Midbrain (tissue), 1 donor: Measurements from ENCODE around the gene MGST2.

Experiments used
- DNase-seq: peaks from one replicate; lab custom pipeline; 2025; lab: John Stamatoyannopoulos, UW

Gene MGST2

DNA sequence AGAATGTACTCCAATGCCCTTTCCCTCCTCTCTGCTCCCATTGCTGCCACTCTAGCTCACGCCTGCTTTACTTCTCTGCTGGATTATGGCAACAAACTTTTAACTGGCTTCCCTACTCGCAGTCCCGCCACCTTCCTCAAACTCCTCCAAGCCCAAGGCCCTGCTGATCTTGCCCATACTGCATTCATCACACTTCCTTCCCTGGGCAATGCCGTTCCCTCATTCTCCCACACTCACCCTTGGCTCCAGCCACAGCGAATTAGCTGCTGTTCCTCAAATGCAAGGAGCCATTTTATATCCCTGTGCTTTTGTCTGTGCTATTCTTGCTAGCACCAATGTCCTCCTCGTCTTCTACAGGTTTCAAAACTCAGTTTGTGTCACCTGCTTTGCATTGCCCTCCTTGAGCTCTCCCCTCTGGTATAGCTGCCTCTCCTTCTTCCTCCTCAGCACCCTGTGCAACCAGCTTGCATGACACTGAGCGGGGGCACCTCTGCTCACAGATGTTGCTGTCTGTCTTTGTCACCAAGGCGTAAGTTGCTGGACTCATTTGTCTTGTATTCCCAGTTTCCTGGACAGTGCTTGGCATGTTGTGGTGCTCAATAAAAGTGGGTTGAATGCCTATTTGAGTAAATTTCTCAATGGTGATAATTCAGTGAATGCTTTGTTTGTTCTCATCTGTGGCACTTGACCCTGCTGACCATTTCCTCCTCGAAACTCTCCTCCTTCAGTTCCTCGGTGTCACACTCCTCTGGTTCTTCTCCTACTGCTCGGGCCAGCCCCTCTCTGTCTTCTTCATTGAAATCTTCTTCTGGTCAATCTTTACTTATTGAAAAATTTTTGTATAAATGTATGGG lies 22.4 kb upstream of the MGST2 start:
- DNase-seq, result no peak

DNA sequence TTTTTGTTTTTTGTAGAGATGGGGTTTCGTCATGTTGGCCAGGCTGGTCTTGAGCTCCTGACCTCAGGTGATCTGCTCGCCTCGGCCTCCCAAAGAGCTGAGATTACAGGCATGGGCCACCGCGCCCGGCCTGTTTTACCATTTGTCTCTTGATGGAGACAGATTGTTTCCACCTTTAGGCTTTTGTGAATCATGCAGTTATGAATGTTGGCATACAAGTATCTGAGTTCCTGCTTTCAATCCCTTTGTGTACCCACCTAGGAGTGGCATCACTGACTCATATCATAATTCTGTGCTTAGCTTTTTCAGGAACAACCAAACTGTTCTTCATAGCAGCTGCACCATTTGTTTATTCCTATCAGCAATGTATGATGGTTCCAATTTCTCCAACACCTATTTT lies 20.2 kb upstream of the MGST2 start:
- DNase-seq, result no peak

DNA sequence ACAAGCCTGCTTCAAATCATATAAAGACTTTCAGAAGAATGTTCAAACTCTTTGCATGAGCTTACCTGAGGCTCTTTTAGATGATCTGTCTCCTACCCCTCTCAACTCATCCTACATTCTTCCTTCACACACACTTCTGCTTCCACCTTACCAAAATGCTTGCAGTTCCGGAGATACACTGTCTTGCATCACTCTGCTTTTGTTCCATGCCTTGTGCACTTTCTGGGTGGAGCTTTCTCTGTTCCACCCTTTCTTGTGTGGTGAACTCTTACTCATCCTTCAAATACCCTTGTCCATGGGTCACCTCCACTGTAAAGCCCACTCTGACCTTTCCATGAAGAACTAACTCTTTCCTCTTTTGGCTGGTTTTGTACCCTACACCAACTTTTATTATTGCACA lies 18.4 kb upstream of the MGST2 start:
- no peak for DNase-seq

DNA sequence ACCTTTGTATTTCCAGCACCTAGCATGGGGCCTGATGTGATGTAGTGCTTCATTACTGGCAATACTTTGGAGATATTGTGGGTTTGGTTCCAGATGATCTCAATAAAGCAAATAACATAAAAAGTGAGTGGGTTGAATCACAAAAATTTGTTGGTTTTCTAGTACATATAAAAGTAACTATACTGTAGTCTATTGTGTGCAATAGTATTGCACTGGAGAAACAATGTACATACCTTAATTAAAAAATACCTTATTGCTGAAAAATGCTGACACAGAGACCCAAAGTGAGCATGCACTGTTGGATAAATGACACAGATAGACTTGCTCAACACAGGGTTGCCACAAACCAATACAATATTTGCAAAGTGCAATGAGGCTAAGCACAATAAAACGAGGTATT lies 17.7 kb upstream of the MGST2 start:
- DNase-seq, result no peak

DNA sequence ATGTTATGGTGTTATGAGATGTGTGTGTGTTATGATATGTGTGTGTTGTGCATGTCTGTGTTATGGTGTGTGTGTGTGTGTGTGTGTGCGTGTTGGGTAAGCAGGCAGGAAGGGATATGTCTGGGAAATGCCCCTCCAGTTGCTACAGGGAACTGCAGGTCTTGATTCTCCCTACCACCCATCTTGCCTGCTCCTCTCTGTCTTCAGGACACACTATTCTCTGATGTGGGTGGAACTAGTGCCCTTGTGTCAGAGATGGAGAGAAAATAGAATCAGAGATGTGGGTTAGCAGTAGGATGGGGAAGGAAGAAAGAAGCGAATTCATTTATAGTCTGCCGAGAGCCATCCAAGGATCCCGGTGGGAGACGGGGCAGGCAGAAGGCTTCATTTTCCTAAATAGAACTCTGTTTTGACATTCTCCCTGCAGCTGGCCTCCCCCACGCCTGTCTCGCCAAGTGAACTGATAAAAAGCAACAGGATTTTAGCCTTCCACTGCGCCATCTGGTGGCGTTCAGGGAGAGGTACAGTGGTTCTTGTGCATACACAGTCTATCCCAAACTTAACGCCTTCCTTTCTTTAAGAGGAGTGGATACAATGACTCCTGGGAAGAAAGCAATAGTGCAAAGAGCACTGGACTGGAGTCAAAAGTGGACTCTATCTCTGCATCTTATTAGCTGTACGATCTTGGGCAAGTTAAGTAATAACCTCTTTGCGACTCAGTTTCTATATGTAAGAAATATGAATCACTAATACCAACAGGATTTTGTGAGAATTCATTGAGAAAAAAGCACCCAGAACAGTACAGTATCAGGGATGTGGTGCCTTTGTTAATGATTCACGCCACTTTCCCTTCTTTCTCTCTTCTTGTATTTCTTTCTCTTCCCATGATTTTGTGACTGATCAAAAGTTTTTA lies 14.1 kb upstream of the MGST2 start:
- DNase-seq, result peak; percentile 84

DNA sequence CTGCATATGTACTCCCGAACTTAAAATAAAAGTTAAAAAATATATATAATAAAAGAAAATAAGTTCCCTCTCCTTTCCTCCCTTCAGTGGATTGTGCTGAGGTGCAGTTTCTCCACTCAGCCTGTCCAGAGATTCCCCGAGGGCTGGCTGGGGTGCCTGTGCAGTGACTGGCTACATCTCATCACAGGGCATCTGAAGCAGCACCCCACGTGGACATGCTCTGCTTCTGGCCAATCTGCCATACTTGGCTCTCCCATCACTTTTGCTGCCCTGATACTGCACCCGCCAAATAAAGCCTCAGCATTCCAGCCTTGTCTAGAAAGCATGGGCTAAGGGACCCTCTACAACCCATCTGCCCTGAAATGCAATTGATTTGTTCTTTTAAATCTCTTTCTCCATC lies 11.1 kb upstream of the MGST2 start:
- DNase-seq, result no peak

DNA sequence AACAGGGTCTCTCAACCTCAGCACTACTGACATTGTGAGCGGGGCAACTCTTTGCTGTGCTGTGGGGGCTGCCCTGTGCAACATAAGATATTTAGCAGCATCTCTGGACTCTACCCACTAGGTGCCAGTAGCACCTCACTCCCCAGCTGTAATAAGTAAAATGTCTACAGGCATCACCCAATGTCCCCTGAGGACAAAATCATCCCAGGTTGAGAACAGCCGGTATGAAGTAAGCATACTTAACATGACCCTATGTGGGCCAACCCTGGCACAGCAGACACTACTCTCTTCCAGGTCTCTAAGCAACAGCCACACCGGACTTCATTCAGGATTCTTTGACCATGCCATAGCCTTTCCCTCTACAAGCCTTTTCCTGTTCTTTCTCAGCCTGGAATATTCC lies 10.5 kb upstream of the MGST2 start:
- DNase-seq, result no peak

DNA sequence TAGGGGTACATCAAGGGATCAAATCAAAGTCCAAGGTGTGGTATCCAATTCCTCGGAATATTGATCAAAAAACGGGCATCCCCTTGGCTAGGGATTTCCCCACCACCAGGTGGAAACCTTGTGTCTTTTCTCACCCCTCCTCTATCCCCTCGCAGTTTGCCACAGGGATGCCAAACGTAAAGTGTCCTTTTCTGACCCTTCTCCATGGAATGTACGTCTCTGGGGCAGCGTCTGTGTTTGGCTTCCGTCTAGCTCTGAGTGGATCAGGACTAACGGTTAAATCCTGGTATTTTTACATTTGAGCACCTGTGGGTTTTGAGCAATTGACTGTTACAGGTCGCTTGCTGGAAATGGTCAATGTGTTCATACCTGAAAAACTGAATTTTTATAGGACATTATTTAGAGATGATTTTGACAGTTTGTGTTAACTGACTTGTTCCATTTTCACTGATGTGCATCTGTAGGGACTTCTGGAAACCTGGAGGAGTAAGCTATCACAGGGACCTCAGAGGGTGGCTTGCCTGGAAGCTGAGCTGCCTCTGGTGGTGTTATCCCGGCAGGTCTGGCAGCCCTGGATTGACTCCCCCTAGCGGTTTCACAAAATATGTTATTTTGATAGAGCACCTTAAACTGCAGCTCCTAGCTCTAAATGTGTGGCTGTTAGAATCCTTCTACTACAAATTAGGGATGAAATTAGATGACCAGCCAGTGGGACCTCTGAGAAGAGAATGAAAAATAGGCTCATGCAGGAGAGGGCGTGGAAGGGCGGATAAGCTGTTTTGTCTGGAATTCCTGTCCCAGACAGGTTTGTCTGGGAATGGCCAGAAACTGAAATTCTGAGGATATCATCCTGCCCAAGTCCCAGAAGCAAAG lies 8.8 kb upstream of the MGST2 start:
- peak; percentile 59 for DNase-seq

DNA sequence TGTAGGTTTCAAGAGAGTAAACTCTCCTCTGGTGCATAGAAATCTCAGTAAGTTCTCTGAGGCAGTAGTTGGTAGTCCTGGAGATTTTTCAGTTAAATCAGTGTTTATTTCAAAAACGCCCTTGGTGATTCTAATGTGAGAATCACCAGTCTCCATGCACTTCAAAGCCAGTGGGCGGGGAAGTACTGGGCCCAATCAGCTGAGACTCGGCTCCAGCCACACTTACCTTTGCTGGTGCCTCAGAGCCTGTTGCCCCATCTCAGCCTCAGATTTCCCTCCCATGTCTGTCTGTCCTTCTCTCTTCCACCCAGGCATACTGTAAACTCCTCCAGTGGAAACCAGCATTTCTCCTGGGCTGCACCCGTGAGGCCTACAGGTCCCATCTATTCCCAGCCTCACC lies 7.4 kb upstream of the MGST2 start:
- no peak for DNase-seq

DNA sequence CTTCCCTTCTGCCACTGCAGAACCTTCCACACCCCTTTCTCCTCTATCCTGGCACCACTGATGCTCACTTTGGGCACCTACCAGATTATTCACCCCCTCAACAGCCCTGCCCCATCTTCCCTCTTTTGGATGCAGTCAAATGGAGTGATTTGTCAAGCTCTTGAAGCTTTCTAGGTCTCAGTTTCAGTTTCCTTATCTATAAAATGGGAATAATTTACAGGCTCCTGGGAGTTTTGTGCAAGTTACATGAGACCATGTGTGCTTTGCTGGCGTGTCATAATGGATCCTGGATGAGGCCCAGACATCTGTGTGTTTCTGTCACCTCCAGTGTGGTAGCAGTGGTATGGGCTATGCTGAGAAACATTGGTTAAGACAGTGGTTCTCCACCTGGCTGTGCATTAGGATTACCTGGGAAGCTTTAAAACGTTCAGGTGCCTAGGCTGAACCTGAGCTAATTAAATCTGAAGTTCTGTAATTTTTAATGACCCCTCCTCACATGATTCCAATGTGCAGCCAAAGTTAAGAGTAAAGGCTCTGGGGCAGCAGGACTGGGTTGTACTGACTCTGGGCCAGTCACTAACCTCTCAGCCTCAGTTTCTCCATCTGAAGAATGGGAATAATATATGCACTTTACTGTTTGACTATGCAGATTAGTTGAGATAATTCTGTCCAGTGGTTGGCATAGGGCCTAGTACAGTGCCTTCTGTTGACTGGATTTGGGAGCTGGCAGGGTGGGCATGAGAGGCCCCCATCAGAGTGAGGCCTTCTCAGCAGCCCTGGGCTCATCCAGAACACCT lies 6.8 kb upstream of the MGST2 start:
- DNase-seq, result no peak

DNA sequence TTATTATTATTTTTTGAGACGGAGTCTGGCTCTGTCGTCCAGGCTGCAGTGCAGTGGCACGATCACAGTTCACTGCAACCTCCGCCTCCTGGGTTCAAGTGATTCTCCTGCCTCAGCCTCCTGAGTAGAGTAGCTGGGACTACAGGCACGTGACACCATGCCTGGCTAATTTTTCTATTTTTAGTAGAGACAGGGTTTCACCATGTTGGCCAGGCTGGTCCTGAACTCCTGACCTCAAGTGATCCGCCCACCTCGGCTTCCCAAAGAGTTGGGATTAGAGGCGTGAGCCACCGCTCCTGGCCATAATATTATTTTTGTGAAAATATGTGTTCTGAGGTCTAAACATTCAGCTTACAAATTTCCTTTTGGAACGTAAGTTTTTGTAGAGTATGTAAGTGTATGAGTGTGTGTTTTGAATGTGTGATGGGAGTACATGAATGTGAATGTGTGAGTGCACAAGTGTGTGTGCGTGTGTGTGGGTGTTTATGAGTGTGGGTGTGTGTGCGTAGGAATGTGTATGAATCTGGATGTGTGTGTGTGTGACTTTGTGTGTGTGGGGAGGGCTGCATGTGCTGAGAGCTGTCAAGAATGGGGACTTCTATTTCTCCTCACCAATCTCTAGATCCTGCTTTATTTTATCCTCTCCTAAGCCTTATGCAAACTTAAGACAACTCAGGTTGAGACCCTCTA lies 5.7 kb upstream of the MGST2 start:
- no peak for DNase-seq

DNA sequence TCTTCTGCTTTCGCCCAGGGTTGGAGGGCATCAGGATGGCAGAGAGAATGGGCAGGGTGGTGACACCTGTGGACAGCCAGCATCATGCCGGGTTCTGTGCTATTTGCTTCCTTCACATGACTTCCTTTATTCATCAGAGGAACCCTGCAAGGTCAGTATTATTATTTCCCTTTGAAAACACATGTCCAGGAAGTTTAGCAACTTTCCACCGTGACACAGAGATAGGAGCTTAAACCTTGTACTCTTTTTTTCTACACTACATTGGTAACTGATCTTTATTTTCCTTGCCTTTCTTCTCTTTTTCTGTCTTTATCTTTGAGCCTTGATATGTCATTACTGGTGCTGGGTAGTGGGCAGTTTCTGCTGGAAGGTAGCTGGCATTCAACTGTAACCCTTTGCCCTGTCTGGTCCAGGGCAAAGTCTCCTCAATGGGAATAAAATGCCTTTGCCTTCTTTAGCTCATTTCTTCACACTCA lies 5.0 kb upstream of the MGST2 start:
- DNase-seq, result no peak

DNA sequence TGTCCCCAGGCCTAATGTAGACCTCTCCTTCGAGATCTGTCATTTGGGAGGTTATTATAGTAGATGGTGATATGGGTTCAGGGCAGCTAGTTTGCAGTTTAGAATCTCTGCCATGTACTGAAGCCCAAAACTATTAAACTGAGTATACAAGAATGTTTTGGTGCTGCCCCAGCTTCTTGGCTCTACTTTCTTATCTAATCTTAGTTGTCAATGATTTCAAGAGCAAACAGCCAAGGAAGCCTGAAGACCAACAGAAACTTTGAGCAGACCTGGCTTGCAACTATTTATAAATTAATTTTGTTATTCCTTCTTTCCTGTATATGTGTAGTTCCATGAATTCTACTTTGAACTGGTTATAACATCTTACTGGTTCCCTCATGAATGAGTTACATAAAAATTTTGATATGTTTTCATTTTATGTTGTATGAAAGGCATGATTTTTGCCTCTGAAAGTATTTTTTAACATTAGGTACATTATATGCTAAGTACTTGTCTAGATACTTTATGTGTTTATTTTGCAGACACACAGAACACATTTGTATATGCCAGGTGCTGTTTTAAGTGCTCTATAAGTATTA lies 2.0 kb upstream of the MGST2 start:
- DNase-seq, result no peak

DNA sequence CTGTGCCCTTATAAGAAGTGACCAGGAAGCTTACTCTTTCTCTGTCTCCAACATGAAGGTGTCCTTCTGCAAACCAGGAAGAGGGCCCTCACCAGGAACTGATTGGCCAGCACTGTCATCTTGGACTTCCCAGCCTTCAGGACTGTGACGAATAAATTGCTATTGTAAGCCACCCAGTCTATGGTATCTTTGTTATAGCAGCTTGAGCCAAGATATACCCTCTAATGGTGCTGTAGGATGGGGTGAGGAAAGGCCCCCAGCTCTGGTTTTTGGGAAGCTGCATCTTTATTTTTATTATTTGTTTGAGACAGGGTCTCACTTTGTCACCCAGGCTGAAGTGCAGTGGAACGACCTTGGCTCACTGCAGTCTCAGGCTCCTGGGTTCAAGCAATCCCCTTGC lies 1.2 kb upstream of the MGST2 start:
- DNase-seq, result no peak

DNA sequence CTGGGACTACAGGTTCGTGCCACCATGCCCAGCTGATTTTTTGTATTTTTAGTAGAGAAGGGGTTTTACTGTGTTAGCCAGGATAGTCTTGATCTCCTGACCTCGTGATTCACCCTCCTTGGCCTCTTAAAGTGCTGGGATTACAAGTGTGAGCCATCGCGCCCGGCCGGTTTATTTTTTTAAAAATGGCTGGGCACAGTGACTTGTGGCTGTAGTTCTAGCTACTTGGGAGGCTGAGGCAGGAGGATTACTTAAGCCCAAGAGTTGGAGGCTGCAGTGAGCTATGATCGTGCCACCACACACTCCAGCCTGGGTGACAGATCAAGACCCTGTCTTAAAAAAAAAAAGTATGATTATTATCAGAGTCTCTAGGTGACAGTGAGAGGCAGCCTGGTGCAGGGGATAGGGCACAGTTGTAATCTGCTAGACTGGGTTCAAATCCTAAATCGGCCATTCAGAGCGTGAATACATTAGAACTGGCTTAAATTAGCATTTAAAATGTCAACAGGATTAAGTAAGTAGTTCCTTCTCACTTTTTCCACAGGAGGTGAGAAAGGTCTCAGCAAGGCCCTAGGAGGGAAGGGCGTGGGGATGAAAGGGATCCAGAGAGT lies 435 bp upstream of the MGST2 start:
- no peak for DNase-seq

DNA sequence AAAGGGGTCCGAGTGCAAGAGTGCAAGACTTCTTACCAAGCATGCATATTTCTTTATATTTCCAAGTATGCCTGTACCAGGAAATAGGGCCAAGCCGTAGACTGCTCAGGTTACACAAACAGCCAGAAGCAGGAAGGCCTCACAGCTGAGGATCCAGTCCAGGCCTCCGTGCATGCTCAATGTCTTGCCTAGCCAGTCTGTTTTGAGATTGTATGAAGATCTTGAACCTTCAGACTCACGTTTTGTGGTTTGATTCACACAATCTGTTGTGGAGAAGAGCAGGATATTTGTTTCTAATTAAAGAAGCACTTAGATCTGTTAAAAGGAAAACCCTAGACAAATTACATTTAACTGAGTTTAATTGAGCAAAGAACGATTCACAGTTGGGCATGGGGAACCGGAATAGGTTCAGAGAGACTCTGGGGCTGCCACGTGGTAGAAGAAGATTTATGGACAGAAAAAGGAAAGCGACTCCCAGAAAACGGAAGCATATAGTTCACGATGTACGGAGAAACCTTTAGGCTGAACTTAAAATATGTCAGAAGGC lies 1.2 kb downstream of the MGST2 start:
- peak; percentile 11 for DNase-seq

DNA sequence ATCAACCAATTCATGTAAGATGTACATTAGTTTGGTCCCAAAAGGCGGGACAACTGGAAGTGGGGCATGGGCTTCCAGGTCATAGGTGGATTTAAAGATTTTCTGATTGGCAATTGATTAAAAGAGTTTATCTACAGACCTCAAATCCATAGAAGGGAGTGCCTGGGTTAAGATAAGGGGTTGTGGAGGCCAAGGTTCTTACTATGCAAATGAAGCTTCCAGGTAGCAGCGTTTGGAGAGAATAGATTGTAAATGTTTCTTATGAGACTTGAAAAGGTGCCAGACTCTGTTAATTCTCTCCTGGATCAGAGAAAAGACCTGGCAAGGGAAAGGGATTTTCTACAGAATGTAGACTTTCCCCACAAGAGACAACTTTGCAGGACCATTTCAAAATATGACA lies 2.4 kb downstream of the MGST2 start:
- DNase-seq, result no peak

DNA sequence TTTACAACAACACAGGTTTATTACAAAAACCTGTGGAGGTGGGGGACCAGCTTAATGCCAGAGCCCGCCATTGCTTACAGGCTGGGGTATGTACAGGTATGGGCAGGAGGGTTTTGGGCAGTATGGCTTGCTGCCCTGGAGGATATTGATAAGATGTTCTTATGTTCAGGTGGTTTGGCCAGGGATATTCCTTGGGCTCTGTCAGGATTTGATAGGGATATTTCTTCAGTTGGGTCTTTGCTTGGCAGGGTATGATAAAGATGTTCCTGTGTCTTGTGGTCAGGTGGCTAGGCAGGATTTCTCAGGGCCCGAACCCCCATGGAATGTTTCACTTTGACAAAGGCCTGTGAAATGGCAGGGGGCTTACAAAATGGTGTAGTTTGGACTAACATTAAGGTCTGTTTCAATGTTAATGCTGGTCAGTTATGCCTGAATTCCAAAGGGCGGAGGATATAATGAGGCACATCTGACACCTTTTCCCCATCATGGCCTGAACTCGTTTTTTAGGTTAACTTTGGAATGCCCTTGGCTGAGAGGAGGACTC lies 3.1 kb downstream of the MGST2 start:
- DNase-seq, result no peak

DNA sequence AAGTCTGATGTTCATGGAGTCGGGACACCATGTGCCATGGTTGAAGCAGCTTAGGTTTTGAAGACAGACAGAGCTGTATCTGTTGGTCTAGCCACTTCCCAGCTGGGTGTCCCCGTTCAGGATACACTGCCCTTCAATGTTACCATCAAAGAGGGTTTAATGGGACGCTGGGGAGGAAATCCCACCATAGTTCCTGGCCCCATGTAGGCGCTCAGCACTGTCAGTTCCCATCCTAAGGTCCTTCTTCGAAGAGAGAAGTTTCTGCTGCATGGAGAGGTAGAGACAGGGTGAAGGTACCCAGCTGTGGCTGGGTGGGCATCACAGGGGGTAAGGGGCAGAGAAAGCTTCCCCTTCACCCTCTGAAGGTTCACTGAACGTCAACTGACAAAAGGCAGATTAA lies 3.7 kb downstream of the MGST2 start:
- DNase-seq, result no peak
